B cell (primary cell): ENCODE measurements around the gene WNT11. TPM values are rescaled to one million over a fixed set of nuclear protein-coding genes. Genes with fewer than 3 reads are reported as not detected.

Source experiments
- ATAC-seq: fragments of 200-7000 bp; cut with Tn5 transposase; one replicate; pipeline ENCODE4 v1.10.0; 2021; ENCODE audit warnings: low read depth, mild to moderate bottlenecking, moderate number of reproducible peaks, moderate library complexity
- CTCF ChIA-PET: fragments of 350-600 bp; sonication (Branson Sonifier 250); formaldehyde crosslinking; loops from one replicate; lab custom pipeline; 2021; ENCODE audit warnings: antibody characterized with exemption, inconsistent platforms; lab: Charles Lee
- POLR2A ChIA-PET: fragments of 350-600 bp; sonication (Branson Sonifier 250); formaldehyde crosslinking; loops from one replicate; lab custom pipeline; 2021; ENCODE audit warnings: antibody characterized with exemption; lab: Charles Lee
- DNase-seq: peaks from one replicate; pipeline ENCODE4 v3.0.0; 2013
- H2AFZ ChIP-seq: 2 replicates; pipeline ENCODE4 v1.6.1; 2012; ENCODE audit warnings: mild to moderate bottlenecking, low read depth, low read length; ENCODE audit not compliant: insufficient read depth, poor library complexity, severe bottlenecking
- H3K27ac ChIP-seq, 2 donors: 1 replicate in 1 of 2; 2 replicates in 1 of 2; pipeline ENCODE4 v1.5.1; 2012 to 2013; ENCODE audit warnings: low read length in 2 of 2, mild to moderate bottlenecking in 2 of 2, moderate library complexity in 1 of 2
- H3K27me3 ChIP-seq, 4 experiments: fragments of 200-600 bp in 1 of 4; sonication (generic) in 1 of 4; replicated peaks in 1 of 4; 1 replicate in 2 of 4; 2 replicates in 2 of 4; pipeline versions ENCODE4 v1.6.1 to v1.7.0; 2013 to 2016; ENCODE audit warnings: low read length in 3 of 4, mild to moderate bottlenecking in 2 of 4, mixed read lengths in 1 of 4, moderate library complexity in 1 of 4; ENCODE audit not compliant: insufficient read depth in 4 of 4, control insufficient read depth in 3 of 4; ENCODE audit errors: control extremely low read depth in 1 of 4
- H3K36me3 ChIP-seq, 2 experiments: replicated peaks in 1 of 2; 1 replicate in 1 of 2; 2 replicates in 1 of 2; pipeline versions ENCODE4 v1.6.1 to v1.7.1; 2013; ENCODE audit warnings: low read length in 1 of 2; ENCODE audit not compliant: insufficient read depth in 2 of 2, control insufficient read depth in 1 of 2; ENCODE audit errors: control extremely low read depth in 1 of 2, extremely low read depth in 1 of 2
- H3K4me1 ChIP-seq, 2 donors: fragments of 200-600 bp in 1 of 2; sonication (generic) in 1 of 2; 1 replicate in 1 of 2; 2 replicates in 1 of 2; pipeline versions ENCODE4 v1.5.1 to v1.6.1; 2013 to 2017; ENCODE audit warnings: low read length in 2 of 2; ENCODE audit not compliant: control insufficient read depth in 2 of 2, insufficient read depth in 2 of 2
- H3K4me2 ChIP-seq: replicated peaks from 2 replicates; pipeline ENCODE3; 2012; ENCODE audit warnings: mild to moderate bottlenecking, low read depth, low read length; ENCODE audit not compliant: poor library complexity, severe bottlenecking
- H3K4me3 ChIP-seq, 5 experiments: fragments of 200-600 bp in 1 of 5; sonication (generic) in 1 of 5; 1 replicate in 3 of 5; 2 replicates in 2 of 5; pipeline versions ENCODE4 v1.5.1 to v1.7.0; 2011 to 2016; ENCODE audit warnings: low read length in 4 of 5, mild to moderate bottlenecking in 4 of 5, low read depth in 2 of 5, control low read depth in 1 of 5, moderate library complexity in 1 of 5; ENCODE audit not compliant: insufficient read depth in 1 of 5; ENCODE audit errors: control extremely low read depth in 1 of 5, extremely low read depth in 1 of 5
- H3K79me2 ChIP-seq: fragments of 200-600 bp; sonication (generic); one replicate; pipeline ENCODE4 v1.6.0; 2016; ENCODE audit warnings: low read length; ENCODE audit not compliant: control insufficient read depth, insufficient read depth
- H3K9ac ChIP-seq: fragments of 200-600 bp; sonication (generic); 2 replicates; pipeline ENCODE4 v1.6.1; 2017; ENCODE audit warnings: mild to moderate bottlenecking, low read length, moderate library complexity
- H3K9me3 ChIP-seq, 3 donors: one replicate each; pipeline versions ENCODE4 v1.6.1 to v1.7.1; 2013; ENCODE audit warnings: low read length in 2 of 3; ENCODE audit not compliant: control insufficient read depth in 2 of 3, insufficient read depth in 1 of 3; ENCODE audit errors: control extremely low read depth in 1 of 3
- H4K20me1 ChIP-seq: 2 replicates; pipeline ENCODE4 v1.6.0; 2012; ENCODE audit warnings: mild to moderate bottlenecking, low read length; ENCODE audit not compliant: insufficient read depth, control insufficient read depth, poor library complexity, severe bottlenecking
- H3K27ac Mint-ChIP-seq: one replicate; pipeline ENCODE4 v1.8.0; 2021; ENCODE audit warnings: mixed read lengths
- H3K27me3 Mint-ChIP-seq: one replicate; pipeline ENCODE4 v1.8.0; 2021; ENCODE audit warnings: mixed read lengths
- H3K4me1 Mint-ChIP-seq: one replicate; pipeline ENCODE4 v1.8.0; 2021; ENCODE audit warnings: mixed read lengths
- H3K4me3 Mint-ChIP-seq: one replicate; pipeline ENCODE4 v1.8.0; 2021; ENCODE audit warnings: mixed read lengths
- H3K9me3 Mint-ChIP-seq: one replicate; pipeline ENCODE4 v1.8.0; 2022; ENCODE audit warnings: mixed read lengths; ENCODE audit not compliant: insufficient read depth
- EZH2 ChIP-seq: IDR thresholded peaks from 2 replicates; pipeline ENCODE4 v1.6.1; 2012; ENCODE audit warnings: borderline replicate concordance, low read depth, mild to moderate bottlenecking, moderate library complexity, low read length; ENCODE audit not compliant: insufficient read depth, poor library complexity, severe bottlenecking
- WGBS: methylation state at CpG from one replicate; pipeline ENCODE4 v1.1.5; 2013; ENCODE audit warnings: missing lambda C conversion rate; ENCODE audit not compliant: insufficient coverage; 5-methylcytosine and 5-hydroxymethylcytosine counted together
- intact Hi-C: fragments of 100-400 bp; cut with micrococcal nuclease; formaldehyde crosslinking; loops from one replicate; pipeline ENCODE4 v1.10.0; 2022
- polyA plus RNA-seq: library from polyadenylated mRNA; depleted of rRNA; stranded (reverse); fragments of >200 nt; gene quantifications from 2 replicates; pipeline ENCODE4 v1.2.3, GENCODE V29; 2012
- total RNA-seq, 2 donors: library from RNA; stranded (reverse); fragments of 120-200 nt in 1 of 2; gene quantifications; 1 replicate in 1 of 2; 2 replicates in 1 of 2; pipeline versions ENCODE4 v1.2.3 to v1.2.4, GENCODE V29; 2013 to 2022
- TF ChIP-seq, protein P1 (sequence below): fragments of 200-600 bp; IDR thresholded peaks from one replicate; pipeline ENCODE4 v1.8.0; 2022; ENCODE audit warnings: antibody characterized with exemption, mild to moderate bottlenecking

Gene WNT11
- total and polyA plus RNA-seq, 2 donors (not counting 1 experiment from before 2014, with no cell fraction given), result 0.39 TPM; not detected in 1

DNA sequence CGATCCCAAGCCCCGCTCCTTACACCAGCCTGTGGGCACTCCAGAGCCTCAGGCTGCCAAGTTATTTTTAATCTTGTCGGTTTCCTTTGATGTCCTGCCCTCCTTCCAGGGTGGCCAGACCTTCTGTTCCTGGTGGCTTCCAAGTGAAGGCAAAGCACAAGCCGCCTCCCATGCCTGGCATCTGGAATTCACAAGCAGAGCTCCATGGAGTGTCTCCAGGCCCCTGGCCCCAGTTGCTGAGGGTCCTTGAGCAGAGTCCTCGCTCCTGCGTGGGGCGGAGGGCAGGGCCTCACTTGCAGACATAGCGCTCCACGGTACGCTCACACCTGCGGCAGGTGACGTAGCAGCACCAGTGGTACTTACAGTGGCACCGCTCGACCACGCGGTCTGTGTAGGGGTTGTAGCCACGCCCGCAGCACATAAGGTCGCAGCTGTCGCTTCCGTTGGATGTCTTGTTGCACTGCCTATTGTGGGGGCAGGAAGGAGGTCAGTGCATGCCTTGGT lies 19.5 kb downstream of the WNT11 start:
- Mint-ChIP-seq H3K4me3 (no peak overlapping the region), H3K4me1 (no peaks in the 10 kb centered on the region), H3K27me3 (no peaks in the 10 kb centered on the region), H3K27ac (no peak overlapping the region), H3K9me3 (no peaks in the 10 kb centered on the region)
- Histone ChIP-seq H4K20me1 (no peaks in the 10 kb centered on the region), H3K36me3 (no peaks in the 10 kb centered on the region), H3K4me2 (no peak overlapping the region), H3K4me3 (no peak overlapping the region), H3K27me3 (no peaks in the 10 kb centered on the region), H3K9ac (no peak overlapping the region), H2AFZ (no peak overlapping the region), H3K9me3 (peaks cover 0 to 3% (median 0%) of the 10 kb centered on the region in 3 donors), H3K27ac (no peak overlapping the region), H3K4me1 (no peaks in the 10 kb centered on the region), H3K79me2 (no peaks in the 10 kb centered on the region)
- DNase-seq (no peak), ATAC-seq (no peak)
- POLR2A ChIA-PET, result no interaction called here
- WGBS, result 92% methylated on average over 17 of the region's 21 CpGs
- no peak for TF ChIP-seq EZH2
- TF ChIP-seq, protein P1, sequence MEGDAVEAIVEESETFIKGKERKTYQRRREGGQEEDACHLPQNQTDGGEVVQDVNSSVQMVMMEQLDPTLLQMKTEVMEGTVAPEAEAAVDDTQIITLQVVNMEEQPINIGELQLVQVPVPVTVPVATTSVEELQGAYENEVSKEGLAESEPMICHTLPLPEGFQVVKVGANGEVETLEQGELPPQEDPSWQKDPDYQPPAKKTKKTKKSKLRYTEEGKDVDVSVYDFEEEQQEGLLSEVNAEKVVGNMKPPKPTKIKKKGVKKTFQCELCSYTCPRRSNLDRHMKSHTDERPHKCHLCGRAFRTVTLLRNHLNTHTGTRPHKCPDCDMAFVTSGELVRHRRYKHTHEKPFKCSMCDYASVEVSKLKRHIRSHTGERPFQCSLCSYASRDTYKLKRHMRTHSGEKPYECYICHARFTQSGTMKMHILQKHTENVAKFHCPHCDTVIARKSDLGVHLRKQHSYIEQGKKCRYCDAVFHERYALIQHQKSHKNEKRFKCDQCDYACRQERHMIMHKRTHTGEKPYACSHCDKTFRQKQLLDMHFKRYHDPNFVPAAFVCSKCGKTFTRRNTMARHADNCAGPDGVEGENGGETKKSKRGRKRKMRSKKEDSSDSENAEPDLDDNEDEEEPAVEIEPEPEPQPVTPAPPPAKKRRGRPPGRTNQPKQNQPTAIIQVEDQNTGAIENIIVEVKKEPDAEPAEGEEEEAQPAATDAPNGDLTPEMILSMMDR, result no peak
- CTCF ChIA-PET, result interaction anchor here (1.4 kb wide), 1 partner anchor 21 kb away, joined by 3 read pairs; no protein-coding TSS in a partner anchor
- intact Hi-C loops, result no loop called here

DNA sequence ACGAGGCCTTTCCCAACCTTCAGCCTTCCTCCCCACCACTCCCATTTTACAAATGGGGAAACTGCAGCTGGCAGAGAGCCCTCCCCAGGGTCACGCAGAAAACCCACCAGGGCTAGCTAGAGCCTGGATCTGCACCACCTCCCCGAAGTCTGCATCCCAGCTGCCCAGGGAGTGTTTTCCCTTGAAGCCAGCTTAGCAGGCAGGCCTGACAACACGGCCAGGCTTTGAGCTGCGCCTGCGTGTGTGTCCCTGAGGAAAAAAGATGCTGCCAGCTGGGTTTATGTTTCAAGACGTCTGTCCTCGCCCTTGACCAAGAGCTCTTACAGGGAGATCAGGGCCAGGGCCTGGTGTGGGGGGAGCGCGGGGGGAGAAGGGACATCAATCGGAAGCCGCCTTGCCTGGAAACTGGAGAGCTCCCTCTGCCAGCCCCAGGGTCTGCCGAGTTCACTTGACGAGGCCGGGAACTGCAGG lies 20.3 kb downstream of the WNT11 start:
- no peak for DNase-seq
- no peak for ATAC-seq
- H3K4me1 Mint-ChIP-seq, result no peaks in the 10 kb centered on the region

More for the DNA sequence above, 20.3 kb downstream of the WNT11 start:
- Histone ChIP-seq H3K4me2 (no peak overlapping the region), H3K36me3 (no peaks in the 10 kb centered on the region), H3K27me3 (no peaks in the 10 kb centered on the region), H3K27ac (no peak overlapping the region), H3K9ac (no peak overlapping the region), H3K4me1 (no peaks in the 10 kb centered on the region), H4K20me1 (no peaks in the 10 kb centered on the region), H3K79me2 (no peaks in the 10 kb centered on the region), H3K9me3 (peaks cover 0 to 3% (median 0%) of the 10 kb centered on the region in 3 donors), H2AFZ (no peak overlapping the region), H3K4me3 (no peak overlapping the region)
- Mint-ChIP-seq H3K4me3 (no peak overlapping the region), H3K27me3 (no peaks in the 10 kb centered on the region), H3K27ac (no peak overlapping the region), H3K9me3 (no peaks in the 10 kb centered on the region)
- intact Hi-C loops, result no loop called here
- CTCF ChIA-PET, result no interaction called here
- TF ChIP-seq, protein P1, result no peak
- POLR2A ChIA-PET, result no interaction called here
- WGBS, result 95% methylated on average over 12 of the region's 15 CpGs
